GM10266 (cell line): Measurements from ENCODE around the gene BCKDHA.
A peak's percentile ranks its signal among the peaks of the same experiment; 100 is the strongest.

Source experiments
- DNase-seq: peaks from one replicate; pipeline ENCODE4 v3.0.0; 2012; ENCODE audit errors: extremely low spot score
- TF ChIP-seq, protein P1 (sequence below): IDR thresholded peaks from 2 replicates; pipeline ENCODE4 v1.5.1; 2012; ENCODE audit warnings: mild to moderate bottlenecking, low read depth; ENCODE audit not compliant: control insufficient read depth, insufficient read depth; ENCODE audit errors: missing control alignments

The BCKDHA gene

GRCh38 chr19:41397086-41398049 lies at the start of gene BCKDHA, which contains the start of gene EXOSC5:
TSS of gene BCKDHA (plus strand) at chr19:41397818. CDS start at chr19:41397828, 10 bp downstream.
TSS of gene EXOSC5 (minus strand) at chr19:41397359. CDS start at chr19:41397328, 31 bp downstream.
- peak; percentile 97 for DNase-seq

DNA sequence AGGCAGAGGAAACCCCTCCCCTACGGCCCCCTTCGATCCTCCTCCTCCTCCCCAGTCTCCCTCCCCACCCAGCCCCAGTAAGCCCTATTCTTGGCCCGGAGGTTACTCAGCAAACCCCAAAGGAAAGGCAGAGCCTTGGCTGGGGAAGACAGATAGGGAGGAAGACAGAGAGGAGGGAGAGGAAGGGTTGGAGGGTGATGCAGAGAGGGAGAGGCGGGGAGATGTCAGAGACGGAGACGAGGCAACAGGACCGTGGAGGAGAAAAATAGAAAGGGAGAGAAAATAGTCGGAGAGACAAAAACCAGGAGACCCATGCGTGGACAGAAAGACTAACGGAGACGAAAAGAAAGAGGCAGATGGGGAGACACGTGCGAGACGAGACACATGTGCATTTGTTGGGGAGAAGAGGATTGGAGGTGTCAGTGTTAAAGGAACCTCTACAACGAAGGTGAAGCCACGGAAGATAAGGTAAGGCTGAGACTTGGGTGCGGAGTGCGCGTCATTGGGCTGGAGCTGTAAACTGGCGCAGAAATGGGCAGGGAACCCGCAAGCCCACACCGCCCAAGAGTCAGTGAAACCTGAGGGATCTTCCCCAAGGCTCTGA lies 46.8 kb upstream of the BCKDHA start:
- TF ChIP-seq, protein P1, sequence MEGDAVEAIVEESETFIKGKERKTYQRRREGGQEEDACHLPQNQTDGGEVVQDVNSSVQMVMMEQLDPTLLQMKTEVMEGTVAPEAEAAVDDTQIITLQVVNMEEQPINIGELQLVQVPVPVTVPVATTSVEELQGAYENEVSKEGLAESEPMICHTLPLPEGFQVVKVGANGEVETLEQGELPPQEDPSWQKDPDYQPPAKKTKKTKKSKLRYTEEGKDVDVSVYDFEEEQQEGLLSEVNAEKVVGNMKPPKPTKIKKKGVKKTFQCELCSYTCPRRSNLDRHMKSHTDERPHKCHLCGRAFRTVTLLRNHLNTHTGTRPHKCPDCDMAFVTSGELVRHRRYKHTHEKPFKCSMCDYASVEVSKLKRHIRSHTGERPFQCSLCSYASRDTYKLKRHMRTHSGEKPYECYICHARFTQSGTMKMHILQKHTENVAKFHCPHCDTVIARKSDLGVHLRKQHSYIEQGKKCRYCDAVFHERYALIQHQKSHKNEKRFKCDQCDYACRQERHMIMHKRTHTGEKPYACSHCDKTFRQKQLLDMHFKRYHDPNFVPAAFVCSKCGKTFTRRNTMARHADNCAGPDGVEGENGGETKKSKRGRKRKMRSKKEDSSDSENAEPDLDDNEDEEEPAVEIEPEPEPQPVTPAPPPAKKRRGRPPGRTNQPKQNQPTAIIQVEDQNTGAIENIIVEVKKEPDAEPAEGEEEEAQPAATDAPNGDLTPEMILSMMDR = no peak
- no peak for DNase-seq

More at GRCh38 chr19:41397086-41398049, at the start of gene BCKDHA, which contains the start of gene EXOSC5:
- TF ChIP-seq, protein P1 = no peak

DNA sequence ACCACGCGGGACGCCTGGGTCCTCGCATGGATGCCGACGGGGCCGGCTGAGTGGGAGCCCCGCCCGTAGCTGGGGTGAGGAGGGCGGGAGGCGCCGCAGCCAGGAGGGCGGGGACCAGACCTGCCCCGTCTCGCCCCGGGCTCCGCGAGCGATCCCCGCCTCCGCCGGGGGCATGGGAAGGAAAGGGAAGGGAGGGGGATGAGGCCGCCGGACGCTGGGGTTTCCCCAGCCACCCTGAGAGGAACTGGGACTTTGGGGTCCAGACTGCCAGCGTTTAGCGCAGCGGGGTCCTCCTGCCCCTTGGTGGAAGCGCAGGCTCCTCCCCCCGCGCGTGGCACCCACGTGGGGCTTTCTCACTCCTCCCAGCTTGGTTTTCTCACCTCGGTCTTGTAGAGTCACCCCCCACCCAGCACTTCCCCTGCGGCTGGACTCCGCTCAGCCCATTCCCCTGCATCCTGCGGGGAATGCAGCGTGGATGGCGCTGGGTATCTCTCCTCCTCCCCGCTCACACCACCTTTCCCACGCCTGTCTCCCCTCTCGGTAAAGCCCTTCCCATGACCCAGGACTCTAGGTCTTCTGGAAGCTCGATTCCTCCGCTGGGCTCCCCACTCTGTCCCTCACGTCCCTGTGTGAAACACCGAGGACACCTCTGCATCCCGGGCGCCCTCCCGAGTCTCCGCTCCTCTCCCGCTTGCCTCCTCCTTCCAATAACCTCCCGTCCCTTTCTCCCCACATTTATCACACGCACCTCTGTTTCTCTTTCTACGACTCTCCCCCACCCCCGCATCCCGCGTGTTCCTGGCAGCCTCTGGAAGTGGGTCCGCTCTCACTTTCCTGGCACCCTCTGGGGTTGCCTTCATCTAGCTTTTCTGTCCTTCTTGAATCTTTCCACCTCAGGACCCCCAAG lies 46.0 kb upstream of the BCKDHA start:
- TF ChIP-seq, protein P1 = no peak
- DNase-seq = peak; percentile 87

- DNase-seq = no peak
- TF ChIP-seq, protein P1 = no peak
Measured at GRCh38 chr19:41352279-41352608, 45.4 kb upstream of the BCKDHA start.

DNA sequence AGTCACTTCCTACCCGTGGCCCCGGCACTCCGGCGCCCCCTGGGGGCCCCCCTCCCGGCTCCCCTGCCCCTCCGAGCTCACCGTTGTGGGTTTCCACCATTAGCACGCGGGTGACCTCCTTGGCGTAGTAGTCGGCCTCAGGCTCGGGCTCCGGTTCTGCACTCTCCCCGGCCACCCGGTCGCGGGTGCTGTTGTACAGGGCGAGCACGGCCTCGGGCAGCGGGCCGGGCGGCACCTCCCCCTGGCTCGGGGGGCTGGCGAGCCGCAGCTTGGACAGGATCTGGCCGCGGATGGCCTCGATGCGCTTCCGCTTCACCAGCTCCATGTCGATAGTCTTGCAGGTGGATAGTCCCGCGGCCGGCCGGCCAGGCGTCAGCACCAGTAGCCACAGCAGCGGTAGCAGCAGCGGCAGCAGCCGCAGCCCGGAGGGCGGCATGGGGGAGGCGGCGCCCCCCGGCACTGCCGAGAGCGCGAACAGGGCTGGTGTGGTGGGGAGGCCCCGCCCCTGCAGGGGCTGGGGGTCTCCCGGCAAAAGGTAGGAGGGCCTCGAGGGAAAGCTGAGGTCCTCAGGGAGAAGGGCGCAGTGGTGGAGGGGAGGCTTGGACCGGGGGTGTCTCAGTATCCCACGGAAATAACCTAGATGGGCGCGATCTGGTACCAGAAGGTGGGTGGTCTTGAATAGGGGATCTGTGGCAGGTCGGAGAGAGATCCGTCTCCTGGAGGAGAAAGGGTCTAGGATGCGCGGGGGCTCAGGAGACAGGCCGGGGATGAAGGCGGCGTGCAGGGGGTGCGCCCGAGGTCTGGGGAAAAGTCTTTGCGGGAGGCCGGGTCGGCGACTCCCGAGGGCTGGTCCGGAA lies 44.8 kb upstream of the BCKDHA start:
- peak; percentile 87 for DNase-seq
- TF ChIP-seq, protein P1 = peak; percentile 62
